Endometrium (tissue), 2 donors: ENCODE data around the gene TMED4.
A peak's percentile ranks its signal among the peaks of the same experiment; 100 is the strongest.

Experiments used
- FAIRE-seq: peaks from 2 replicates; lab custom pipeline; 2012; peaks lifted over from hg19 to GRCh38; lab: Jason Lieb, UNC
- donor health status: control.
- donor health status: control.

TMED4 gene

GRCh38 chr7:44581879-44582603 lies at the start of gene TMED4:
Gene TMED4, minus strand, starts transcription at chr7:44582231. Its CDS starts 25 bp downstream, at chr7:44582206.
- peak; percentile 91 for FAIRE-seq

- FAIRE-seq, result no peak
Measured at GRCh38 chr7:44631458-44632115, 49.6 kb upstream of the TMED4 start.

DNA sequence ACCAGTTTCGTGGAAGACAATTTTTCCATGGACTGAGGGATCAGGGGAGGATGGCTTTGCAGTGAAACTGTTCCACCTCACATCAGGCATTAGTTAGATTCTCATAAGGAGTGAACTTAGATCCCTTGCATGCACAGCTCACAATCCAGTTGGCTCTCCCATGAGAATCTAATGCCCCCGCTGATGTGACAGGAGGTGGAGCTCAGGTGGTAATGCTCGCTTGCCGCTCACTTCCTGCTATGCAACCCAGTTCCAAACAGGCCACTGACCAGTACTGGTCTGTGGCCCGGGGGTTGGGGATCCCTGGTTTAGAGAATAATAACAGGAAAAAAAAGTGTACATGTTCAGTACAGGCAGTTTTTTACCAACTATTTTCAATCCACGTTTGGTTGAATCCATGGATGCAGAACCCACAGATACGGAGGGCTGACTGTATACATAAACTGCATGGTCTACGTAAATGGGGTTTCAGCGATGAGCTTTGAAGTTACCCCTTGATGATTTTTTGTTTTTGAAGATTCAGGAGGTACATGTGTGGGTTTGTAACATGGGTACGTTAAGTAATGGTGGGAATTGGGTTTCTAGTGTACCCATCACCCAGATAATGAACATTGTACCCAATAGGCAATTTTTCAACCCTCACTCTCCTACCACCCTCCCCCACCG lies 48.9 kb upstream of the TMED4 start:
- no peak for FAIRE-seq

DNA sequence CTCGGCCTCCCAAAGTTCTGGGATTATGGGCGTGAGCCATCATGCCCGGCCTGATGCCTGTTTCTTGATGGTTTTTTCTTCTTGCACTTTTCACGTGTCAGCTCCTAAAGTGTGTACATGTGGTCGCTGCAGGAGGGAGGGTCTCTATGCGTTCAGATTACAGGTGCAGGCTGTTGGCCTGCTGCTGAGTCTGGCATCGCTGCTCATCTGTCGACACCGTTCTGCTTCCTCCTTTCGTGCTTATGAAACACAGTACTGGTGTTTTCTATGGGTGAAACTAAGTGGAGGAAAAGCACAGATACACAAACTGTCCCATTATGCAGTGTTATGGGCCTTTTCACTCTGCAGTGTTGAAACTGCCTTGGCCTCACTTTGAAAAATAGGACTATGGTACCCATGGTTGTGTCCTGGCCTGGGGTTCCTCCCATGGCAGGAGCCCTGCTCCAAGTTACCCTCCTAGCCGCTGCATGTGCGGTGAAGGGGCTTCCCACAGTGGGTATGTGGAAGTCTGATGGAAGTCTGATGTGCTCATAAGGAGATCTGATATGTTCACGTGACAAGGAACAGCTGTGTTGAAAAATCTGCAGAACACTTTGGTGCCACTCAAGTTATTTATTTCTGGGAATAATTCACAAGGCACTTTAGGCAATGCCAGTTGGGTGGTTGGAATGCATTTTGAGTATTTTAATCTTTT lies 47.9 kb upstream of the TMED4 start:
- no peak for FAIRE-seq

GRCh38 chr7:44626620-44627019 lies 44.6 kb upstream of the TMED4 start:
- FAIRE-seq, result no peak

DNA sequence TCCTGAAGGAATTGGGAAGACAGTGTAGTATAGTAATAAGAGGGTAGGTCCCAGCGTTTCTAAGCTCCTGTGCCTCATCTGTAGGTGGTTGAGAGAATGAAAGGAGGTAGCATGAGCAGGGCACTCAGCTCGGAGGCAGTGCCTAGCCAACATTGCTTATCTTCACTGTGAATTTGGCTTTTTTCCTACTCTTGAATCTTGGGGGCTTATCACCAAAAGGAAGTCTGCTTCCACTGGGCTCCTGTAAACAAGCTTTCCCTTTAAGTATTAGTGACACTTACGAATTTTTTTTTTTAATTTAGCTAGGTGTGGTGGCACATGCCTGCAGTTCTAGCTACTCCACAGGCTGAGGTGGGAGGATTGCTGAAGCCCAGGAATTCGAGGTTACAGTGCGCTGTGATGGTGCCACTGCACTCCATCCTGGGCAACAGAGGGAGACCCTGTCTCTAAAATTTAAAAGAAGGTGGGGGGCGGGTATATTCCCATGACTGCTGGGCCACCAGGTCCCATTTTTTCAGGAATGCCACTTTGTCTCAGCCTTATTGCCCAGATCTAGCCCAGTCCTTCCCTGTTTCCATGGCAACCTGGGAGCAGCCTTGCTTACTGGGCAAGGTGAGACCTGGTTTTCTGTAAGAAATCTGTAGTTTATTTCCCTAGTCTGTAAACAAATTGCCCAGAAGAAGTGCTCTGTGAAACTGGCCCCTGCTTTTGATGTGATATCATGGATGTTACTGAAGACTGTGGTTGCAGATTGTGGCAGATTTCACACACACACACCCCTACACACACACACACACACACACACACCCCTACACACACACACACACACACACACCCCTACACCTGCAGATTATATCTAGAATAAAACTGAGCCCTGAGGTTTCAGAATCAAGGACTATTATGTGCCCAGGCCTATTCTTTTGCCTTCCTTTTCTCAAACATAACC lies 43.8 kb upstream of the TMED4 start:
- no peak for FAIRE-seq

GRCh38 chr7:44624318-44624717 lies 42.3 kb upstream of the TMED4 start:
- FAIRE-seq, result no peak

GRCh38 chr7:44622342-44623151 lies 40.5 kb upstream of the TMED4 start:
- FAIRE-seq, result no peak

DNA sequence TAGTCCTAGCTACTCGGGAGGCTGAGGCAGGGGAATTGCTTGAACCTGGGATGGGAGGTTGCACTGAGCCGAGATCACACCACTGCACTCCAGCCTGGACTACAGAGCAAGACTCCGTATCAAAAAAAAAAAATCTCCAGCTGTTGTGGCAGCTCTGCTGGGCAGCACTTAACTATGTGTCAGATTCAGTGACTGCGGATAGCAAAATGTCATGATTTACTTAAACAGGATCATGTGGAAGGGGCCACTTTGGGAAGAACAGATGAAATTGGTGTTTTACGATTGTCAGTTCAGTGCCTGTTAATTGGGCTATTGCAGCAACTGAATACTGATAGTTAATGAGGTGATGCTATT lies 39.7 kb upstream of the TMED4 start:
- no peak for FAIRE-seq

GRCh38 chr7:44621034-44621749 lies 39.2 kb upstream of the TMED4 start:
- no peak for FAIRE-seq

DNA sequence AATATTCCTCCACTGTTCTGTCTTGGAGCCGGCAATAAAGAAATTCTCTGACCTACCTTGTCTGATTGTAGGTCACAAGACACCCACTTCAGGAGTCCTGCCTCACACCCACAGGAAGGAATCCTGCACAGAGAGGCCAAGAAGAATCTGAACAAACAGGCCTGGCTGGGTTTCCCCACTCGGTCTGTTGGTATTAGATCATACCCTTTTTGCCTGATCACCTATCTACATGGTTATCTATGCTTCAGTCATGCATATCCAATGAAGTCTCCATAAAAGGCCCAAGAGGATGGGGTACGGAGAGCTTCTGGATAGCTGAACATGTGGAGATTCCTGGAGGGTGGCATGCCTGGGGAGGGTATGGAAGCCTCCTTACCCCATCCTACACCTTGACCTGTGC lies 36.7 kb upstream of the TMED4 start:
- no peak for FAIRE-seq

DNA sequence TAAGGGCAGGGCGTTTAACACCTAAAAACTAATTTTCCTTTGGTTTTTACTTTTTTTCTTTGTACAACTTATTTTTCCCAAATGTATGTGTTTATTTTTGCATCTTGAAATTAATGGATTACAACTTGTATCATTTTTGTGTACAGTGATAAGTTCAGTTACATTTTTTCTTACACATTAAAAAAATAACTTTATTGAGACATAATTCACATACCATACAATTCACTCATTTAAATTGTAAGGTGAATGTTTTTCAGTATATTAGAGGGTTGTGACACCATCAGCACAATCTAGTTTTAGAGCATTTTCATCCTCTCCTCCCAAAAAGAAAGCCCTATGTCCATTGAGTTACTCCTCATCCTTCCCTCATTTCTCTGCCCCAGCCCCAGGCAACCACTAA lies 36.0 kb upstream of the TMED4 start:
- no peak for FAIRE-seq

DNA sequence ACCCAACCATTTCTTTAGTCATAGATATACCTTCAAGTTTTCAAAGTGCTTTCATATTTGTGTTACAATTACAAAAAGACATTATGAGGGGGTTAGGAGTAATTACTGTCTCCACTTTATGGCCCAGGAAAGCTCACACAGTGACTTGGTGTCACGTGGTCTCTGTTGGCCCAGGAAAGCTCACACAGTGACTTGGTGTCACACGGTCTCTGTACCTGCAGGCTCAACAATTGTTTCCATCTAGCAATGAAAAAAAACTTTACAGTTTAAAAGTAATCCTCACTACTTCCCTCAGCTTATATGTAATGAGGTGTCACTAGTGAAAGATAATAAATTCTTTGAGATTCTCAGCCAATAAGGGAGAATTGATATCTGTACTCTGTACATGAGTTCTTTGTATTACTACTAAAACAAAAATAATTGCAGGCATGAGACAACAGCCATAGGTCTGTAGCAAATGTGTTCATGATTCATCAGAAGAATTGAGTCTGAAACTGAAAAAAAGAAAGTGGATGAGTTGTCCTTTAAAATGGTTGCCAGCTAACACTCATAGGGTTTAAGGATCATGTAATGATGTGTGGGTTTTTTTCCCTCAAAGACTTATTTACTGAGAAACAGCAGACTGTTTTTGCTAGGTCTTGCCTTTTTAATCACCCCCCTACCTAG lies 35.3 kb upstream of the TMED4 start:
- no peak for FAIRE-seq

- FAIRE-seq, result no peak
Measured at GRCh38 chr7:44616545-44616944, 34.5 kb upstream of the TMED4 start.

DNA sequence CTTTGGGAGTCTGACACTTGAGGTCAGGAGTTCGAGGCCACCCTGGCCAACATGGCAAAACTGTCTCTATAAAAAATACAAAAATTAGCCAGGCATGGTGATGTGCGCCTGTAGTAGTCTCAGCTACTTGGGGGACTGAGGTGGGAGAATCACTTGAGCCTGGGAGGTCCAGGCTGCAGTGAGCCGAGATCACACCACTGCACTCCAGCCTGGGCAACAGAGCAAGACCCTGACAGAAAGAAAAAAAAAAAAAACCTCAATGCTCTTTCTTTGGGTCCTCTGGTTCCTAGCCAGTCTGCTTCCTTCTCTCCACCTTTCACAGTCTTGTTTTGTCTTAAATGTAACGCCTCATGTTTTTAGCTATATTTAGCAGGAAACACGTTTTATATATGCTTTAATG lies 33.8 kb upstream of the TMED4 start:
- FAIRE-seq, result no peak

- FAIRE-seq, result no peak
Measured at GRCh38 chr7:44615149-44615611, 33.1 kb upstream of the TMED4 start.

GRCh38 chr7:44609829-44610228 lies 27.8 kb upstream of the TMED4 start:
- FAIRE-seq, result no peak

- FAIRE-seq, result no peak
Measured at GRCh38 chr7:44608916-44609648, 27.1 kb upstream of the TMED4 start.
